NB4 (cell line): ENCODE data around the gene CPT1C.

Experiments
- CTCF ChIP-seq: IDR thresholded peaks from one replicate; pipeline ENCODE4 v1.5.1; 2012; ENCODE audit warnings: low read depth, low read length
- MAX ChIP-seq: IDR thresholded peaks from 2 replicates; pipeline ENCODE4 v1.6.1; 2011; ENCODE audit warnings: low read depth, low read length
- MYC ChIP-seq: IDR thresholded peaks from 2 replicates; pipeline ENCODE4 v1.6.1; 2011; ENCODE audit warnings: low read depth, low read length
- POLR2A ChIP-seq: IDR thresholded peaks from 2 replicates; pipeline ENCODE4 v1.6.1; 2011; ENCODE audit warnings: mild to moderate bottlenecking; ENCODE audit not compliant: insufficient read length; ENCODE audit errors: extremely low read depth

- no peak for TF ChIP-seq CTCF
- TF ChIP-seq POLR2A, result no peak
- TF ChIP-seq MAX, result no peak
- TF ChIP-seq MYC, result no peak
Measured at GRCh38 chr19:49705919-49706318, 15.0 kb downstream of the CPT1C start.
